ENCODE measurements around the gene SLC32A1.
A peak's percentile ranks its signal among the peaks of the same experiment; 100 is the strongest.

SLC32A1 gene

GRCh38 chr20:38755324-38755910, 31.1 kb downstream of the SLC32A1 start:
- DNase-seq, result no peak

- DNase-seq, result no peak
Observed at GRCh38 chr20:38757145-38757775, 33.0 kb downstream of the SLC32A1 start.

GRCh38 chr20:38759106-38759505, 34.8 kb downstream of the SLC32A1 start:
- no peak for DNase-seq

- no peak for DNase-seq
Observed at GRCh38 chr20:38760978-38761377, 36.7 kb downstream of the SLC32A1 start.

GRCh38 chr20:38762174-38762573, 37.9 kb downstream of the SLC32A1 start:
- DNase-seq, result no peak

- DNase-seq, result no peak
Observed at GRCh38 chr20:38763616-38764015, 39.3 kb downstream of the SLC32A1 start.

GRCh38 chr20:38764567-38765318, 40.5 kb downstream of the SLC32A1 start:
- DNase-seq, result peak; percentile 74

GRCh38 chr20:38766071-38766470, 41.8 kb downstream of the SLC32A1 start:
- no peak for DNase-seq

- DNase-seq, result no peak
Observed at GRCh38 chr20:38769376-38770295, 45.4 kb downstream of the SLC32A1 start.

GRCh38 chr20:38770546-38770945, 46.3 kb downstream of the SLC32A1 start:
- DNase-seq, result no peak

- DNase-seq, result no peak
Observed at GRCh38 chr20:38770970-38771369, 46.7 kb downstream of the SLC32A1 start.

GRCh38 chr20:38771621-38772020, 47.3 kb downstream of the SLC32A1 start:
- DNase-seq, result no peak

- no peak for DNase-seq
Observed at GRCh38 chr20:38774167-38774566, 49.9 kb downstream of the SLC32A1 start.

GRCh38 chr20:38776363-38776762, 52.1 kb downstream of the SLC32A1 start:
- DNase-seq, result no peak

Measured in stimulated activated CD4-positive, alpha-beta T cell treated with anti-CD3 and anti-CD28 coated beads, Interleukin-4, amount 100 ng/mL, for 24 hours (primary cell).